Heart left ventricle (tissue), 13 donors: ENCODE measurements around the gene PARVG.

Experiments used
- CTCF ChIP-seq, 12 donors: fragments of 200-600 bp; sonication (generic) in 4 of 12; IDR thresholded peaks; one replicate each; pipeline versions ENCODE4 v1.5.0 to v1.8.0; 2018 to 2022; ENCODE audit warnings: antibody characterized with exemption in 12 of 12, mild to moderate bottlenecking in 5 of 12
- POLR2A ChIP-seq, 2 donors: fragments of 450-650 bp; IDR thresholded peaks; one replicate each; pipeline ENCODE4 v1.6.1; 2017; ENCODE audit warnings: antibody characterized with exemption in 2 of 2, mild to moderate bottlenecking in 2 of 2, moderate library complexity in 2 of 2
- donor health status: ischemic (EF 13 %, LVEDD 7.1; RV severe dilation, severe dysfunction).
- donor health status: DM: no; HTN: yes; CAD: no.
- donor health status: DM: no; HTN: no; CAD: no.
- donor health status: ischemic (EF 25% LVEDD 6.9; RV normal size, moderate dysfunction).
- donor health status: ischemic (EF 25% LVEDD 5.7; RV mildly dilated, moderate dysfunction).
- donor health status: ischemic (EF 35%, LVEDD 5.7; RV mildly dilated, moderate dysfunction).
- donor health status: nonischemic (EF 11% LVEDD 7.7; RV severe dilation, severe dysfunction).
- donor health status: DM: yes; HTN: yes; CAD: no.
- donor health status: PGD.
- donor health status: ischemic (EF 29% LVEDD 5.4; RV normal size, mild dysfunction).
- donor health status: nonischemic (EF 23%, LVEDD 6.1; RV moderate dilation, normal function).

GRCh38 chr22:44163536-44163935 lies 17.2 kb upstream of the PARVG start:
- TF ChIP-seq CTCF (IDR thresholded peaks at IDR 0.05) = no peak
- no peak for TF ChIP-seq POLR2A (IDR thresholded peaks at IDR 0.05)
